Testis (tissue), 5 donors: Measurements from ENCODE around the gene CCN2. TPM values are rescaled to one million over a fixed set of nuclear protein-coding genes. Genes with fewer than 3 reads are reported as not detected.

Experiments used
- DNase-seq: peaks from one replicate; pipeline ENCODE4 v3.0.0-alpha.2; 2019
- H3K27ac ChIP-seq, 2 donors: fragments of 200-600 bp; sonication (generic); one replicate each; pipeline ENCODE4 v1.5.1; 2019
- H3K27me3 ChIP-seq: fragments of 200-600 bp; sonication (generic); one replicate; pipeline ENCODE4 v1.5.1; 2019
- H3K36me3 ChIP-seq: fragments of 200-600 bp; sonication (generic); one replicate; pipeline ENCODE4 v1.5.1; 2017; ENCODE audit warnings: low read depth; ENCODE audit errors: missing control alignments
- H3K4me1 ChIP-seq: fragments of 200-600 bp; sonication (generic); one replicate; pipeline ENCODE4 v1.5.1; 2019
- H3K4me3 ChIP-seq, 2 donors: fragments of 200-600 bp; sonication (generic); one replicate each; pipeline ENCODE4 v1.5.1; 2017 to 2019
- H3K9me3 ChIP-seq: fragments of 200-600 bp; sonication (generic); one replicate; pipeline ENCODE4 v1.5.1; 2017
- POLR2A ChIP-seq: fragments of 450-650 bp; IDR thresholded peaks from one replicate; pipeline ENCODE4 v1.6.1; 2017; ENCODE audit warnings: antibody characterized with exemption, mild to moderate bottlenecking, moderate library complexity
- WGBS, 2 donors: methylation state at CpG; one replicate each; pipeline ENCODE4 v1.1.5; 2018; 5-methylcytosine and 5-hydroxymethylcytosine counted together
- intact Hi-C: fragments of 100-400 bp; cut with DNase I; formaldehyde crosslinking; loops from one replicate; pipeline ENCODE4 v1.15.1; 2023; ENCODE audit warnings: low total_unique reads
- long read RNA-seq, 2 donors: transcript quantifications; one replicate each; lab custom pipeline, GENCODE V29; 2026
- polyA plus RNA-seq: library from polyadenylated mRNA; stranded (reverse); fragments of 350-450 nt; fragmentation: Illumina TruSeq; extraction: RNeasy Lipid Tissue Mini Kit (QIAGEN cat#74804); gene quantifications from one replicate; pipeline ENCODE4 v1.2.3, GENCODE V29; 2014; ENCODE audit warnings: low read depth, low replicate concordance; ENCODE audit not compliant: insufficient read depth
- total RNA-seq, 2 donors: library from RNA; depleted of rRNA; stranded (reverse); fragments of >200 nt; gene quantifications; one replicate each; pipeline ENCODE4 v1.2.3, GENCODE V29; 2016
- TF ChIP-seq, protein P1 (sequence below), 3 experiments: fragments of 450-650 bp in 2 of 3; fragments of 200-600 bp in 1 of 3; sonication (generic) in 1 of 3; IDR thresholded peaks; one replicate each; pipeline ENCODE4 v1.5.1; 2016 to 2019; ENCODE audit warnings: antibody characterized with exemption in 3 of 3, mild to moderate bottlenecking in 2 of 3, moderate library complexity in 1 of 3

Gene CCN2
- total RNA-seq (10 to 100 TPM; 39.1 to 50.2 TPM), polyA plus RNA-seq (50.4 TPM)
- long read RNA-seq, donor 1, transcript CTGF-201 (5 exons, 2,339 nt): major isoform, 22 of 22 reads
- long read RNA-seq, donor 1, partial matches to known transcripts: 0 of 22 reads
- long read RNA-seq, donor 1, other reads (novel, unspliced or antisense): 0 of 22 reads
- long read RNA-seq, donor 2, transcript CTGF-201 (5 exons, 2,339 nt): major isoform, 24 of 24 reads
- long read RNA-seq, donor 2, partial matches to known transcripts: 0 of 24 reads
- long read RNA-seq, donor 2, other reads (novel, unspliced or antisense): 0 of 24 reads

DNA sequence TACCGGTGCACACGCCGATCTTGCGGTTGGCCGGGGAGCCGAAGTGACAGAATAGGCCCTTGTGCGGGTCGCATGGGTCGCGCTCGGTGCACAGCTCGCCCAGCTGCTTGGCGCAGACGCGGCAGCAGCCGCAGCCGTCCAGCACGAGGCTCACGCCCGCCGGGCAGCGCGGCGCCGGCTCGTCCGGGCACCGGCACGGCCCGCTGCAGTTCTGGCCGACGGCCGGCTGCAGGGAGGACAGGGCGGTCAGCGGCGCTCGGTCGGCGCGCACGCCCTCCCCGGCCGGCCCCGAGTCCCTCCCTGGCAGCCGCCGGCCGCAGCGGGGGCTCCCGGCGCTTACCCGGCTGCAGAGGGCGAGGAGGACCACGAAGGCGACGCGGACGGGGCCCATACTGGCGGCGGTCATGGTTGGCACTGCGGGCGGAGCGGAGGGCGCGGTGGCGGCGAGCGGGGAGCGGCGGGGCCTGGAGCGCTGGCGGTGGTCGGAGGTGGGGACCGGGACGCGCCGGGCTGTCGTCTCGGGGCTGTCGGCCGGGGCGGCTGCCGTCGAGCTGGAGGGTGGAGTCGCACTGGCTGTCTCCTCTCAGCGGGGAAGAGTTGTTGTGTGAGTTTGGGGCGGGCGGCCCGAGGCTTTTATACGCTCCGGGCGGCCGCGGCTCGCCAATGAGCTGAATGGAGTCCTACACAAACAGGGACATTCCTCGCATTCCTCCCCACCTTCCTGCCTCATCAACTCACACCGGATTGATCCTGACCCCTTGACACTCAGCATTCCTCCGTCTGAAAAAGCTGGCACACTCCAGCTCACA lies at the start of gene CCN2:
TSS of gene CCN2 (minus strand) at position 606 of the 809 bp plus-strand sequence. CDS start at position 406, 200 bp downstream.
- peak within 1 kb of the TSS; percentile 75 to 91 for H3K27ac ChIP-seq
- 0% methylated on average over 32 to 83 of the region's 97 CpGs for WGBS, 2 donors

DNA sequence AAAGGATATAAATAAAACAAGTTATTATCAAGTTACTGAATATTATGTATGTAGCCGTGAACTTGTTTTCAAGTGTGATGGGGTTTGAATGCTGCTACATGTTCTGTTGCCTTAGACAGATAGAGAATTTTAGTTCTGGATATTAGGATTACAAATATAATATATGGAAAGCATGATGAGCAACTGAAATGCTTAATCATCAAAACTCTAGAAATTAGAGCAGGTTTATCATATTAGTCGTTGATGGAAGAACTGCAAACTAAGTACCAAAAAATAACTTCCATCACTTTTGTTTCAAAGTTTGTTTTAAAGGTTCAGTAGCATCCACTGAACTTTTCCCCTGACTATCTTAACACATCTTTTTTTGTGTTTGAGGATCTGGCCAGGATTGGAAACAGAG lies 49.1 kb upstream of the CCN2 start:
- Histone ChIP-seq H3K27ac (no peak overlapping the region), H3K9me3 (no peaks in the 10 kb centered on the region), H3K4me1 (no peaks in the 10 kb centered on the region), H3K27me3 (no peaks in the 10 kb centered on the region), H3K36me3 (no peaks in the 10 kb centered on the region), H3K4me3 (no peak overlapping the region)
- 75 to 92% methylated on average over 2 of the region's 2 CpGs for WGBS, 2 donors
- no peak for DNase-seq
- intact Hi-C loops: no loop called here
- TF ChIP-seq, protein P1, sequence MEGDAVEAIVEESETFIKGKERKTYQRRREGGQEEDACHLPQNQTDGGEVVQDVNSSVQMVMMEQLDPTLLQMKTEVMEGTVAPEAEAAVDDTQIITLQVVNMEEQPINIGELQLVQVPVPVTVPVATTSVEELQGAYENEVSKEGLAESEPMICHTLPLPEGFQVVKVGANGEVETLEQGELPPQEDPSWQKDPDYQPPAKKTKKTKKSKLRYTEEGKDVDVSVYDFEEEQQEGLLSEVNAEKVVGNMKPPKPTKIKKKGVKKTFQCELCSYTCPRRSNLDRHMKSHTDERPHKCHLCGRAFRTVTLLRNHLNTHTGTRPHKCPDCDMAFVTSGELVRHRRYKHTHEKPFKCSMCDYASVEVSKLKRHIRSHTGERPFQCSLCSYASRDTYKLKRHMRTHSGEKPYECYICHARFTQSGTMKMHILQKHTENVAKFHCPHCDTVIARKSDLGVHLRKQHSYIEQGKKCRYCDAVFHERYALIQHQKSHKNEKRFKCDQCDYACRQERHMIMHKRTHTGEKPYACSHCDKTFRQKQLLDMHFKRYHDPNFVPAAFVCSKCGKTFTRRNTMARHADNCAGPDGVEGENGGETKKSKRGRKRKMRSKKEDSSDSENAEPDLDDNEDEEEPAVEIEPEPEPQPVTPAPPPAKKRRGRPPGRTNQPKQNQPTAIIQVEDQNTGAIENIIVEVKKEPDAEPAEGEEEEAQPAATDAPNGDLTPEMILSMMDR (IDR thresholded peaks at IDR 0.05): no peak
- no peak for TF ChIP-seq POLR2A

More for the DNA sequence above, at the start of gene CCN2:
- peak; percentile 86 for DNase-seq
- Histone ChIP-seq H3K36me3 (no peaks in the 10 kb centered on the region), H3K27me3 (no peaks in the 10 kb centered on the region), H3K4me3 (peak within 1 kb of the TSS; percentile 73 to 81), H3K9me3 (no peaks in the 10 kb centered on the region), H3K4me1 (no peaks in the 10 kb centered on the region)
- TF ChIP-seq, protein P1 (IDR thresholded peaks at IDR 0.05): peak in 1 of 3 experiments; percentile 4
- TF ChIP-seq POLR2A: no peak
- intact Hi-C loops: no loop called here

GRCh38 chr6:131999545-132000146 lies 48.5 kb upstream of the CCN2 start:
- H3K27ac ChIP-seq: no peak overlapping the region
- WGBS, 2 donors: 59 to 65% methylated on average over 4 of the region's 4 CpGs
- no peaks in the 10 kb centered on the region for H3K9me3 ChIP-seq
- no peaks in the 10 kb centered on the region for H3K4me1 ChIP-seq
- no peak overlapping the region for H3K4me3 ChIP-seq
- no peak for DNase-seq
- intact Hi-C loops: no loop called here
- H3K36me3 ChIP-seq: no peaks in the 10 kb centered on the region
- TF ChIP-seq, protein P1 (IDR thresholded peaks at IDR 0.05): no peak
- TF ChIP-seq POLR2A: no peak
- H3K27me3 ChIP-seq: no peaks in the 10 kb centered on the region

DNA sequence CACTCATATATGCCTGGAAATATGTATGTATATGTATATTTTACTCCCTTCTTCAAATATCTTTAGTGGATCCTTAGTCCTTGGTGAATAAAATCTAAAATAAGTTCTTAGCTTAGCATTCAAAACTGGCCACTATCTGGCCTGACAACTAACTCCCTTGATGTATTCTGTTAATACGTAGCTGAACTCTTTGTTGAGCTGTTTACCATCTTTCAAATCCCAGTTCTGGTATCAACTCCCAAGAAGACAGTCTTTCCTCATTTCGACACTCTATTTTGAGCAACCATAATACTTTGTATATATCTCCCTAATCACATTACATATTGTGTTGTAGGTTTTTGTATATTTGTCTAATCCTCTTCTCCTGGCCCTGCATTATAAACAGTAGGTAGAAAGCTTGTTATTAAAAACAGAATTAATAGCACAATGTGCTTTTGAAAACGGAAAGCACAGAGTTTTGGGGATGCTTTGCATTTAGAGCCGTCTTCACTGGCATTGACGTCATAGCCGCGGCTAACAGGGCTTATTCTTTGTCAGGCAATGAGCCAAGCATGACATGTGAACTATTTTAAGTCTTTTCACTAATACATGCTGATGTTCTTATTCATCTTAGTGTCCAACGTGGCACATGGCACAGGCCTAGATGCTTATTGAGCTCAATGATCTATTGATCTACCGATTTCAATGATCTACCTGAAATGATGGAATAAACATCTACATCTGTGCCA lies 47.2 kb upstream of the CCN2 start:
- no peaks in the 10 kb centered on the region for H3K36me3 ChIP-seq
- no peak for DNase-seq
- no peaks in the 10 kb centered on the region for H3K4me1 ChIP-seq
- H3K4me3 ChIP-seq: no peak overlapping the region
- no peak overlapping the region for H3K27ac ChIP-seq
- no peaks in the 10 kb centered on the region for H3K9me3 ChIP-seq
- TF ChIP-seq, protein P1 (IDR thresholded peaks at IDR 0.05): no peak
- no peak for TF ChIP-seq POLR2A
- no peaks in the 10 kb centered on the region for H3K27me3 ChIP-seq
- WGBS, 2 donors: 77 to 85% methylated on average over 9 of the region's 9 CpGs
- intact Hi-C loops: no loop called here
